OCI-LY3 (cell line): Measurements from ENCODE around the gene KLHL3.

Experiments
- EZH2phosphoT487 ChIP-seq: fragments of 200-600 bp; shearing (Covaris generic); IDR thresholded peaks from 2 replicates; pipeline ENCODE4 v1.6.1; 2018; ENCODE audit warnings: antibody characterized with exemption, mixed run types, low read depth
- TF ChIP-seq, protein P1 (sequence below): fragments of 200-600, 300-600 bp; sonication (generic); IDR thresholded peaks from 2 replicates; pipeline ENCODE4 v1.5.1; 2014; ENCODE audit warnings: antibody characterized with exemption, low read length, low read depth

DNA sequence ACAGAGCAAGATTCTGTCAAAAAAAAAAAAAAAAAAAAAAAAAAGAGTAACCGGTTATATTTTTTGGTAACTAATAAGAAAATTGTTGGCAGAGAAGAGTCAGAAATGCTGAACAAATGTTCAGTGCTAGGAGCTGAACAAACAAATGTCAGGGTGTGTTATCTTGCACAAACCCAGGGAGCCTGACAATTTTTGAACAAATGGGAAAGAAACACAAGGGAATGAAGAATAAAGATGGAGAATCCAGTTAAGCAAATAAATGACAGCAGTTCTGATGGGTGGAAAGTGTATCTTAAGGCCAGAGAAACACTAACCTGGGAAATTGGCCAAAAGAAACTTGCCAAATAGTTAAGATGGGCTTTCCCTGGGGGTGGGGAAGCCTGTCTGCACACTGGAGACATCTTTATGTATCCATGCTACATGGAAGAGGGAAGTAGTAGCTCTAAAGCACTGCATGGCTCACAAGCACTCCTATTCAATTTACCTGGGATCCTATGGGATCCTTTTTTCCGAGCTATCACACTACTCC is 23.7 kb downstream of the KLHL3 start:
- TF ChIP-seq, protein P1, sequence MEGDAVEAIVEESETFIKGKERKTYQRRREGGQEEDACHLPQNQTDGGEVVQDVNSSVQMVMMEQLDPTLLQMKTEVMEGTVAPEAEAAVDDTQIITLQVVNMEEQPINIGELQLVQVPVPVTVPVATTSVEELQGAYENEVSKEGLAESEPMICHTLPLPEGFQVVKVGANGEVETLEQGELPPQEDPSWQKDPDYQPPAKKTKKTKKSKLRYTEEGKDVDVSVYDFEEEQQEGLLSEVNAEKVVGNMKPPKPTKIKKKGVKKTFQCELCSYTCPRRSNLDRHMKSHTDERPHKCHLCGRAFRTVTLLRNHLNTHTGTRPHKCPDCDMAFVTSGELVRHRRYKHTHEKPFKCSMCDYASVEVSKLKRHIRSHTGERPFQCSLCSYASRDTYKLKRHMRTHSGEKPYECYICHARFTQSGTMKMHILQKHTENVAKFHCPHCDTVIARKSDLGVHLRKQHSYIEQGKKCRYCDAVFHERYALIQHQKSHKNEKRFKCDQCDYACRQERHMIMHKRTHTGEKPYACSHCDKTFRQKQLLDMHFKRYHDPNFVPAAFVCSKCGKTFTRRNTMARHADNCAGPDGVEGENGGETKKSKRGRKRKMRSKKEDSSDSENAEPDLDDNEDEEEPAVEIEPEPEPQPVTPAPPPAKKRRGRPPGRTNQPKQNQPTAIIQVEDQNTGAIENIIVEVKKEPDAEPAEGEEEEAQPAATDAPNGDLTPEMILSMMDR: no peak
- no peak for TF ChIP-seq EZH2phosphoT487
